Activated CD4-positive, alpha-beta memory T cell treated with anti-CD3 and anti-CD28 coated beads, Interleukin-2, amount 10 ng/mL, durations not matched to agents 7 days and 5 days (primary cell): Measurements from ENCODE around the gene TMPRSS11F. TPM values are rescaled to one million over a fixed set of nuclear protein-coding genes. Genes with fewer than 3 reads are reported as not detected.

Experiments used
- CTCF ChIA-PET: fragments of 350-600 bp; sonication (Branson Sonifier 250); formaldehyde crosslinking; loops from one replicate; lab custom pipeline; 2021; ENCODE audit warnings: antibody characterized with exemption, inconsistent platforms; lab: Charles Lee
- POLR2A ChIA-PET: fragments of 350-600 bp; sonication (Branson Sonifier 250); formaldehyde crosslinking; loops from one replicate; lab custom pipeline; 2021; ENCODE audit warnings: antibody characterized with exemption; lab: Charles Lee
- DNase-seq: peaks from one replicate; pipeline ENCODE4 v3.0.0-alpha.2; 2020
- H3K27ac Mint-ChIP-seq: one replicate; pipeline ENCODE4 v1.8.0; 2021; ENCODE audit warnings: mild to moderate bottlenecking, mixed read lengths
- H3K27me3 Mint-ChIP-seq: one replicate; pipeline ENCODE4 v1.8.0; 2021; ENCODE audit warnings: mixed read lengths
- H3K36me3 Mint-ChIP-seq: one replicate; pipeline ENCODE4 v1.8.0; 2021; ENCODE audit warnings: low read depth, mixed read lengths
- H3K4me1 Mint-ChIP-seq: one replicate; pipeline ENCODE4 v1.8.0; 2021; ENCODE audit warnings: mixed read lengths
- H3K4me3 Mint-ChIP-seq: one replicate; pipeline ENCODE4 v1.8.0; 2021; ENCODE audit warnings: mild to moderate bottlenecking, mixed read lengths
- H3K9me3 Mint-ChIP-seq: one replicate; pipeline ENCODE4 v1.8.0; 2021; ENCODE audit warnings: mixed read lengths
- total RNA-seq, 2 experiments: library from RNA; stranded (reverse); gene quantifications; one replicate each; pipeline ENCODE4 v1.2.3, GENCODE V29; 2021

The TMPRSS11F gene
- total RNA-seq, 2 experiments from 2014 or later, result not detected

- no peaks in the 10 kb centered on the region for H3K36me3 Mint-ChIP-seq
- no peak overlapping the region for H3K27ac Mint-ChIP-seq
- H3K4me3 Mint-ChIP-seq, result no peak overlapping the region
- POLR2A ChIA-PET, result no interaction called here
- CTCF ChIA-PET, result no interaction called here
- no peaks in the 10 kb centered on the region for H3K4me1 Mint-ChIP-seq
- H3K9me3 Mint-ChIP-seq, result no peaks in the 10 kb centered on the region
- DNase-seq, result no peak
- no peaks in the 10 kb centered on the region for H3K27me3 Mint-ChIP-seq
These were observed 67.2 kb downstream of the TMPRSS11F start for GRCh38 chr4:68062501-68062900.

GRCh38 chr4:68038272-68038671 is 91.4 kb downstream of the TMPRSS11F start:
- H3K4me1 Mint-ChIP-seq, result no peaks in the 10 kb centered on the region
- H3K27ac Mint-ChIP-seq, result no peak overlapping the region
- no peaks in the 10 kb centered on the region for H3K36me3 Mint-ChIP-seq
- H3K27me3 Mint-ChIP-seq, result no peaks in the 10 kb centered on the region
- no peak for DNase-seq
- POLR2A ChIA-PET, result no interaction called here
- CTCF ChIA-PET, result no interaction called here
- H3K4me3 Mint-ChIP-seq, result no peak overlapping the region
- H3K9me3 Mint-ChIP-seq, result no peaks in the 10 kb centered on the region

- H3K4me3 Mint-ChIP-seq, result no peak overlapping the region
- no peak for DNase-seq
- CTCF ChIA-PET, result no interaction called here
- H3K36me3 Mint-ChIP-seq, result no peaks in the 10 kb centered on the region
- no peaks in the 10 kb centered on the region for H3K9me3 Mint-ChIP-seq
- POLR2A ChIA-PET, result no interaction called here
- no peaks in the 10 kb centered on the region for H3K27me3 Mint-ChIP-seq
- H3K27ac Mint-ChIP-seq, result no peak overlapping the region
- peaks cover 3% of the 10 kb centered on the region for H3K4me1 Mint-ChIP-seq
These were observed 108.5 kb downstream of the TMPRSS11F start for GRCh38 chr4:68021185-68021584.

DNA sequence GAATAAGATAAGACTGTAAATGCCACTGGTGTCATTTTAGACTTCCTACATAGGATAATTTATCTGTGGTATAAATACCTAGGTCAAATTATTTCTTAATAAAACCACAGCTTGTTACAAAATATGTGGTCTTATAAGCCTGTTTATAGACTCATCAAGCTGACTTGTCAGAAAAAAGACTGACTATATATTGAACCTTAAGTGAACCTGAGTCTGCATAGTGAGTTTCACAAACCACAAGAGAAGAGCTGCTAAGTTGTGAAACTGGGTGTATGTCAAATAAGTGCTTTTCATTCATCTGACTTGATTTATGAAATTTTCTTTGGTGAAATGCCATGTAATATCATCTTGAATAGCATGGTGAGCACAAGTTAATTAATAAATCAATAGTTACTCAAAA is 118.0 kb downstream of the TMPRSS11F start:
- Mint-ChIP-seq H3K27me3 (no peaks in the 10 kb centered on the region), H3K27ac (no peak overlapping the region), H3K36me3 (no peaks in the 10 kb centered on the region), H3K9me3 (no peaks in the 10 kb centered on the region), H3K4me1 (no peaks in the 10 kb centered on the region), H3K4me3 (no peak overlapping the region)
- ChIA-PET POLR2A (no interaction called here), CTCF (no interaction called here)
- DNase-seq, result no peak

Other genes with a start within 250 kb of the TMPRSS11F start
- gene TMPRSS11D, start 245.9 kb downstream of the TMPRSS11F start, total RNA-seq, result not detected
- gene TMPRSS11A, start 166.4 kb downstream of the TMPRSS11F start, total RNA-seq, result not detected
- not detected for gene TMPRSS11B, start 115.8 kb upstream of the TMPRSS11F start, total RNA-seq
- gene YTHDC1, start 220.2 kb upstream of the TMPRSS11F start, total RNA-seq, result 10 to 100 TPM; 80.0 to 95.1 TPM